ENCODE results near the gene MEX3A.

DNA sequence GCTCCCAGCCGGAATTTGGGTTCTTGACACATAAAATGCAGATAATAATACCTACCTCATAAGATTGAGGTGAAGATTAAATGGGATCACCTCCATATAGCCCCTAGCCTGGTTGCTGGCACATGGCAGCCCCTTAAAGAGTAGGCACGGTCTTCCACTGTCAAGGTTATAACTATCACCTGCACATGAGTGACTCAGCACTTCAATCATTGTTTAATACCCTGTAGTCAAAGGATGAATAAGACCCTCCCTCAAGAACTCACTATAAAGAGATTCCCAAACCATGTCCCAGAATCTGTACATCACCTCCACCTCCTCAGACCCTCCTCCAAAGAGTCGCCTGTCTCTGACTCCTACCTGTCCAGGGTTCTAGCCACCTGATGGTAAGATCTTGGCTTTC, 25.8 kb upstream of the MEX3A start:
- no peak for TF ChIP-seq CTCF (conservative IDR thresholded peaks at IDR 0.05; ENCODE audit: low read length)
- no peak for TF ChIP-seq EZH2phosphoT487 (IDR thresholded peaks at IDR 0.05; ENCODE audit: borderline replicate concordance, low read depth, low read length)

All from OCI-LY7 (cell line).